ENCODE results near the gene SPTAN1.
A peak's percentile ranks its signal among the peaks of the same experiment; 100 is the strongest.
"Not testable (repeated sequence)": the region's sequence is repeated elsewhere in the genome, so short reads cannot be mapped to it uniquely, and the experiment has no call there.

Gene SPTAN1

GRCh38 chr9:128552153-128552743 lies at the start of gene SPTAN1:
Gene SPTAN1 (plus strand): TSS chr9:128552587. CDS start chr9:128566741, 14,154 bp downstream.
- peak within 1 kb of the TSS; percentile 68 for H3K4me3 ChIP-seq (ENCODE audit: low read depth, low read length)
- in situ Hi-C loops (cut with HindIII; ENCODE audit: low sequenced_read_pairs) = no loop called here
- peak; percentile 91 for DNase-seq (ENCODE audit: low read depth, low spot score)
- no peak for TF ChIP-seq CTCF (IDR thresholded peaks at IDR 0.05; ENCODE audit: low read depth, low read length)

DNA sequence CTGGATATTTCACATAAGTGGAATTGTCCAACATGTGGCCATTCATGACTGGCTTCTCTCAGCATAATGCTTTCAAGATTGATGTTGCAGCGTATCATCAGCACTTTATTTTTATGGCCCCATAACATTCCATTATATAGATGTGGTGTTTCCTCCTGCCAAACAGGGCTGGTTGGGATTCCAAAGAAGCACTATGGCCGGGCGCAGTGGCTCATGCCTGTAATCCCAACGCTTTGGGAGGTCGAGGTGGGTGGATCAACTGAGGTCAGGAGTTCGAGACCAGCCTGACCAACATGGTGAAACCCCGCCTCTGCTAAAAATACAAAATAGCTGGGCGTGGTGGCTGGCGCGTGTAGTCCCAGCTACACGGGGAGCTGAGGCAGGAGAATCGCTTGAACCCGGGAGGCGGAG lies 49.0 kb upstream of the SPTAN1 start:
- DNase-seq (ENCODE audit: low read depth, low spot score); in situ Hi-C loops (cut with HindIII; ENCODE audit: low sequenced_read_pairs); H3K4me3 ChIP-seq (ENCODE audit: low read depth, low read length): not testable (repeated sequence)

- no peak for DNase-seq (ENCODE audit: low read depth, low spot score)
- in situ Hi-C loops (cut with HindIII; ENCODE audit: low sequenced_read_pairs) = no loop called here
- peak overlapping the region; percentile 96 for H3K4me3 ChIP-seq (ENCODE audit: low read depth, low read length)
- no peak for TF ChIP-seq CTCF (IDR thresholded peaks at IDR 0.05; ENCODE audit: low read depth, low read length)
Observed at GRCh38 chr9:128503870-128504269, 48.5 kb upstream of the SPTAN1 start.

GRCh38 chr9:128504485-128505413 lies 47.6 kb upstream of the SPTAN1 start, which contains the start of gene GLE1:
Gene GLE1 (plus strand): TSS chr9:128504719. CDS start chr9:128504806, 87 bp downstream.
- in situ Hi-C loops (cut with HindIII; ENCODE audit: low sequenced_read_pairs) = no loop called here
- H3K4me3 ChIP-seq (ENCODE audit: low read depth, low read length) = peak within 1 kb of the TSS; percentile 96
- no peak for TF ChIP-seq CTCF (IDR thresholded peaks at IDR 0.05; ENCODE audit: low read depth, low read length)
- DNase-seq (ENCODE audit: low read depth, low spot score) = peak; percentile 89

GRCh38 chr9:128505414-128505765 lies 47.0 kb upstream of the SPTAN1 start:
- TF ChIP-seq CTCF (IDR thresholded peaks at IDR 0.05; ENCODE audit: low read depth, low read length) = no peak
- peak overlapping the region; percentile 96 for H3K4me3 ChIP-seq (ENCODE audit: low read depth, low read length)
- in situ Hi-C loops (cut with HindIII; ENCODE audit: low sequenced_read_pairs) = no loop called here
- DNase-seq (ENCODE audit: low read depth, low spot score) = peak; percentile 12

- in situ Hi-C loops (cut with HindIII; ENCODE audit: low sequenced_read_pairs); DNase-seq (ENCODE audit: low read depth, low spot score); H3K4me3 ChIP-seq (ENCODE audit: low read depth, low read length): not testable (repeated sequence)
Observed at GRCh38 chr9:128505906-128506305, 46.5 kb upstream of the SPTAN1 start.

DNA sequence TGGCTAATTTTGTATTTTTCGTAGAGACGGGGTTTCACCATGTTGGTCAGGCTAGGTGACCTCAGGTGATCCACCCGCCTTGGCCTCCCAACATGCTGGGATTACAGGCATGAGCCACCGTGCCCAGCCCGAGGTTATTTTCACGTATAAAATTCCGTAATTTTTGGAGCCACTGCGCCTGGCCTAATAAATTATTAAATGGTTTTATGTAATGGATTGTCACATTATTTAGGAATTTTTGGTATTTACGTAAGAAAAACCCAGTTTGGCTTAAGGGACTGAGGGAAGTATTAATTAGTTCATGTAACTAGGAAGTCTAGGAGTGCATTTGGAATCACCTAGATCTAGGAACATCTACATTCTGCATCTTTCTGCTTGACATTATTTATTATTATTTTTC lies 39.6 kb upstream of the SPTAN1 start:
- TF ChIP-seq CTCF (IDR thresholded peaks at IDR 0.05; ENCODE audit: low read depth, low read length) = no peak
- no peak overlapping the region for H3K4me3 ChIP-seq (ENCODE audit: low read depth, low read length)
- DNase-seq (ENCODE audit: low read depth, low spot score) = no peak
- in situ Hi-C loops (cut with HindIII; ENCODE audit: low sequenced_read_pairs) = no loop called here
